Stimulated activated naive B cell treated with anti-CD40 and anti-IgM and Interleukin-4, amounts not matched to agents 10 μg/mL and 1 μg/mL and 100 μg/mL, for 72 hours (primary cell): ENCODE measurements around the gene RHBG.

ENCODE experiments used
- ATAC-seq, 2 donors: fragments of 150-1000 bp; cut with Tn5 transposase; replicated peaks; 2 replicates each; pipeline ENCODE4 v1.10.0; 2021; ENCODE audit warnings: moderate library complexity in 1 of 2
- DNase-seq: peaks from one replicate; pipeline ENCODE4 v3.0.0; 2021
- H3K27ac Mint-ChIP-seq: one replicate; pipeline ENCODE4 v1.8.0; 2022; ENCODE audit warnings: mild to moderate bottlenecking, mixed read lengths
- H3K27me3 Mint-ChIP-seq, 2 donors: one replicate each; pipeline ENCODE4 v1.8.0; 2022; ENCODE audit warnings: mixed read lengths in 2 of 2
- H3K36me3 Mint-ChIP-seq, 2 donors: one replicate each; pipeline ENCODE4 v1.8.0; 2022; ENCODE audit warnings: mixed read lengths in 2 of 2, mild to moderate bottlenecking in 1 of 2
- H3K4me1 Mint-ChIP-seq, 2 donors: one replicate each; pipeline ENCODE4 v1.8.0; 2022; ENCODE audit warnings: mixed read lengths in 2 of 2, mild to moderate bottlenecking in 1 of 2
- H3K4me3 Mint-ChIP-seq, 2 donors: one replicate each; pipeline ENCODE4 v1.8.0; 2022; ENCODE audit warnings: mild to moderate bottlenecking in 2 of 2, mixed read lengths in 2 of 2, moderate library complexity in 1 of 2
- H3K9me3 Mint-ChIP-seq, 2 donors: one replicate each; pipeline ENCODE4 v1.8.0; 2022; ENCODE audit warnings: mixed read lengths in 2 of 2, mild to moderate bottlenecking in 1 of 2

The RHBG gene

GRCh38 chr1:156386134-156386901 is 17.3 kb downstream of the RHBG start:
- Mint-ChIP-seq H3K27me3 (peaks cover 55 to 58% of the 10 kb centered on the region in 2 donors), H3K36me3 (no peaks in the 10 kb centered on the region), H3K4me3 (no peak overlapping the region), H3K27ac (no peak overlapping the region), H3K4me1 (peaks cover 10 to 17% of the 10 kb centered on the region in 2 donors), H3K9me3 (no peaks in the 10 kb centered on the region)
- DNase-seq (no peak), ATAC-seq (no peak)

- ATAC-seq: no peak
- peaks cover 10 to 17% of the 10 kb centered on the region in 2 donors for H3K4me1 Mint-ChIP-seq
- no peak overlapping the region for H3K4me3 Mint-ChIP-seq
- no peak overlapping the region for H3K27ac Mint-ChIP-seq
- H3K9me3 Mint-ChIP-seq: no peaks in the 10 kb centered on the region
- DNase-seq: no peak
- H3K36me3 Mint-ChIP-seq: no peaks in the 10 kb centered on the region
- peaks cover 61 to 64% of the 10 kb centered on the region in 2 donors for H3K27me3 Mint-ChIP-seq
Measured at GRCh38 chr1:156386949-156387869, 18.2 kb downstream of the RHBG start.

DNA sequence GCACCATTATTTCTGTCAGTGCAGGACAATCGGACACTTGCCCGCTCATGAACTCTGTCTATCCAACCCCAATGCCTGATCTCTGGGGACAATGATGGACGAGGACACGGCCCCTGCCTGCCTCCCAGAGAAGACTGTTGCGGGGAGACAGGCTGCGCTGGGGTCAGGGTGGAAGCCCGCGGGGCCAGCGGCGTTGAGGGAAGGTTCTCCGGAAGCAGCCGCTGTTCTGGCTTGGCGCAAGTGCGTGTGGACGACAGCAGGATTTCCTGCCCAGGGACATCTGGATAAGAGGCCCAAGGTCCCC is 18.8 kb downstream of the RHBG start:
- no peaks in the 10 kb centered on the region for H3K36me3 Mint-ChIP-seq
- H3K4me1 Mint-ChIP-seq: peaks cover 8 to 17% of the 10 kb centered on the region in 2 donors

GRCh38 chr1:156388174-156389137 is 19.4 kb downstream of the RHBG start:
- H3K9me3 Mint-ChIP-seq: no peaks in the 10 kb centered on the region
- ATAC-seq: no peak
- H3K4me1 Mint-ChIP-seq: peaks cover 7 to 17% of the 10 kb centered on the region in 2 donors

More for the DNA sequence above, 18.8 kb downstream of the RHBG start:
- Mint-ChIP-seq H3K9me3 (no peaks in the 10 kb centered on the region), H3K4me3 (no peak overlapping the region), H3K27me3 (peaks cover 64 to 70% of the 10 kb centered on the region in 2 donors), H3K27ac (peak overlapping the region; percentile 31)
- DNase-seq (no peak), ATAC-seq (no peak)

DNA sequence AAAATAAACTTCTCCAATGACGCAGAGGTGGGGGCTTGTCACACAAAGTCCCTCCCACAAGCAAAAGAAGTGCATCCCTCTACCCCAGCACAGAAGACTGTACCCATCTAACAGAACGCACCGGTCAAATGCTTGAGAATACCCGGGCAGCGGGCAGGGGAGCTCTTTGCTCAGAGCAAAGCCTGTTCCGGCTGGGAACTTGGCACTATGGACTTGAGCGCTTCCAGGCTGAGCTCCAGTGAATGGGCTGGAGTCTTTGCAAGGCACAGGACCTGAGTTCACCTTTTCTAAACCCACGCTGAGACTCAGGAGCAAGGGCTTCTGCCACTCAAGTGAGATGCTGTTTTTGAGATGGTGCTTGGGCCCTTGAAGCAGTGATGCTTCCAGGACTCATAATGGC is 20.3 kb downstream of the RHBG start:
- Mint-ChIP-seq H3K27ac (no peak overlapping the region), H3K9me3 (no peaks in the 10 kb centered on the region), H3K4me1 (peaks cover 7 to 17% of the 10 kb centered on the region in 2 donors), H3K36me3 (no peaks in the 10 kb centered on the region), H3K27me3 (peaks cover 68 to 73% of the 10 kb centered on the region in 2 donors), H3K4me3 (no peak overlapping the region)
- ATAC-seq (no peak), DNase-seq (no peak)

More at GRCh38 chr1:156388174-156389137, 19.4 kb downstream of the RHBG start:
- H3K27ac Mint-ChIP-seq: no peak overlapping the region
- DNase-seq: no peak
- no peaks in the 10 kb centered on the region for H3K36me3 Mint-ChIP-seq
- peaks cover 67 to 73% of the 10 kb centered on the region in 2 donors for H3K27me3 Mint-ChIP-seq
- H3K4me3 Mint-ChIP-seq: peak overlapping the region in 1 of 2 donors; percentile 51

GRCh38 chr1:156390469-156391365 is 21.7 kb downstream of the RHBG start:
- H3K27ac Mint-ChIP-seq: no peak overlapping the region
- no peak overlapping the region for H3K4me3 Mint-ChIP-seq
- peaks cover 9 to 20% of the 10 kb centered on the region in 2 donors for H3K4me1 Mint-ChIP-seq
- DNase-seq: no peak
- peaks cover 72 to 78% of the 10 kb centered on the region in 2 donors for H3K27me3 Mint-ChIP-seq
- no peak for ATAC-seq
- no peaks in the 10 kb centered on the region for H3K9me3 Mint-ChIP-seq
- peaks cover 0 to 3% of the 10 kb centered on the region in 2 donors for H3K36me3 Mint-ChIP-seq

- ATAC-seq: no peak
- H3K4me3 Mint-ChIP-seq: no peak overlapping the region
- no peak for DNase-seq
- H3K27ac Mint-ChIP-seq: no peak overlapping the region
- H3K27me3 Mint-ChIP-seq: peaks cover 66 to 73% of the 10 kb centered on the region in 2 donors
- no peaks in the 10 kb centered on the region for H3K9me3 Mint-ChIP-seq
- peaks cover 0 to 3% of the 10 kb centered on the region in 2 donors for H3K36me3 Mint-ChIP-seq
- peaks cover 5 to 15% of the 10 kb centered on the region in 2 donors for H3K4me1 Mint-ChIP-seq
Measured at GRCh38 chr1:156391366-156391677, 22.3 kb downstream of the RHBG start.

DNA sequence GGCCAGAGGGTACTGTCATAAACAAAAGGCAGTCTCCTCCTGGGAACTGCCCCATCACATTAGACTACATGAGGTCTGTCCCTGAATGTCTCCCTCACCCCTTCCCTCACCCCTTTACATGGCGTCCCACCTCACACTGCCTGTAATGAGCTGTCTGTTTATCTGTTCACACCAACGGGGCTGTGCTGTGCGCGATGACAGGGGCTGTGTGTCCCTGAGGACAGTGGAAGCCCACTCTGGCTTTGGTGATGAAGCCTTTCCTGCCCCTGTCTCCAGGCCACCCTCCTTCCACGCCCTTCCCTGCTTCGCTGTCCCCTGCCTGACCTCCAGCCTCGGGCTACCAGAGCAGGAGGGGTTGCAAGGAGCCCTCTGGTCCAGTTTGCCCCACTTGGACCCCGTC is 22.7 kb downstream of the RHBG start:
- no peak for ATAC-seq
- DNase-seq: no peak
- H3K9me3 Mint-ChIP-seq: no peaks in the 10 kb centered on the region
- H3K36me3 Mint-ChIP-seq: peaks cover 0 to 3% of the 10 kb centered on the region in 2 donors
- H3K27ac Mint-ChIP-seq: no peak overlapping the region
- peaks cover 5 to 15% of the 10 kb centered on the region in 2 donors for H3K4me1 Mint-ChIP-seq
- H3K4me3 Mint-ChIP-seq: no peak overlapping the region
- peaks cover 62 to 70% of the 10 kb centered on the region in 2 donors for H3K27me3 Mint-ChIP-seq

- H3K27me3 Mint-ChIP-seq: peaks cover 55 to 62% of the 10 kb centered on the region in 2 donors
- H3K27ac Mint-ChIP-seq: no peak overlapping the region
- H3K4me1 Mint-ChIP-seq: peaks cover 5 to 15% of the 10 kb centered on the region in 2 donors
- no peaks in the 10 kb centered on the region for H3K9me3 Mint-ChIP-seq
- no peak overlapping the region for H3K4me3 Mint-ChIP-seq
- peaks cover 0 to 3% of the 10 kb centered on the region in 2 donors for H3K36me3 Mint-ChIP-seq
- ATAC-seq: no peak
- DNase-seq: no peak
Measured at GRCh38 chr1:156392452-156392853, 23.4 kb downstream of the RHBG start.

GRCh38 chr1:156393095-156393494 is 24.1 kb downstream of the RHBG start:
- ATAC-seq: no peak
- no peaks in the 10 kb centered on the region for H3K9me3 Mint-ChIP-seq
- H3K4me1 Mint-ChIP-seq: peaks cover 5 to 17% of the 10 kb centered on the region in 2 donors
- peaks cover 0 to 3% of the 10 kb centered on the region in 2 donors for H3K36me3 Mint-ChIP-seq
- no peak for DNase-seq
- H3K27ac Mint-ChIP-seq: peak overlapping the region; percentile 39
- H3K4me3 Mint-ChIP-seq: no peak overlapping the region
- H3K27me3 Mint-ChIP-seq: peaks cover 49 to 56% of the 10 kb centered on the region in 2 donors

- Mint-ChIP-seq H3K36me3 (peaks cover 7% of the 10 kb centered on the region in 2 donors), H3K4me1 (peaks cover 12 to 20% of the 10 kb centered on the region in 2 donors), H3K27ac (no peak overlapping the region), H3K9me3 (peaks cover 4% of the 10 kb centered on the region in 2 donors), H3K4me3 (no peak overlapping the region), H3K27me3 (peaks cover 43 to 46% of the 10 kb centered on the region in 2 donors)
- DNase-seq (no peak), ATAC-seq (no peak)
Measured at GRCh38 chr1:156394082-156394481, 25.1 kb downstream of the RHBG start.

GRCh38 chr1:156394835-156395461 is 25.9 kb downstream of the RHBG start:
- Mint-ChIP-seq H3K4me1 (peaks cover 14 to 24% of the 10 kb centered on the region in 2 donors), H3K27me3 (peaks cover 34 to 37% of the 10 kb centered on the region in 2 donors), H3K4me3 (no peak overlapping the region), H3K36me3 (peaks cover 7 to 10% of the 10 kb centered on the region in 2 donors), H3K9me3 (peaks cover 4% of the 10 kb centered on the region in 2 donors), H3K27ac (no peak overlapping the region)
- no peak for DNase-seq
- ATAC-seq: peak; percentile 62 to 64
